GM19324 (cell line): ENCODE data around the gene DELE1.

Experiments
- ATAC-seq: cut with Tn5 transposase; IDR thresholded peaks from one replicate; pipeline ENCODE4 v1.9.1; 2021; ENCODE audit warnings: mild to moderate bottlenecking, moderate library complexity; ENCODE audit not compliant: unreplicated experiment, low FRiP score

The DELE1 gene

DNA sequence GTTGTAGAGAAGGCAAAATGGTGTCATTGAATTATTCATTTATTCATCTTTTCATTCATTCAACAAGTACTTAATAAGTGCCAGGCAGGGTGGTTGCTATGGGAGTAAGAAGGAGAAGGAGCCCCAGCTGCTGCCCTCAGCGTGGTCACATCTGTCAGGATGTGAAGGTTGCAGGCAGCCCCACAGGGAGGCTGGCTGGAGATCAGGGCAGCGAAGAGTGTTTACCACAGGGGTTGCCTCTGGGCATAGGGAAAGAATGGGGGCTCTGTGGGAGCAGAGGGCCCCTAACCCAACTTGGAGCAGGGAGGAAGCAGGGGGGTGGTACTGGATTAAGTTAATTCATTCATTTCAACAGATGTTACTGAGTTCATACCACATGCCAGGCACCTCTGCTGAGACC, 28.3 kb downstream of the DELE1 start:
- no peak for ATAC-seq

DNA sequence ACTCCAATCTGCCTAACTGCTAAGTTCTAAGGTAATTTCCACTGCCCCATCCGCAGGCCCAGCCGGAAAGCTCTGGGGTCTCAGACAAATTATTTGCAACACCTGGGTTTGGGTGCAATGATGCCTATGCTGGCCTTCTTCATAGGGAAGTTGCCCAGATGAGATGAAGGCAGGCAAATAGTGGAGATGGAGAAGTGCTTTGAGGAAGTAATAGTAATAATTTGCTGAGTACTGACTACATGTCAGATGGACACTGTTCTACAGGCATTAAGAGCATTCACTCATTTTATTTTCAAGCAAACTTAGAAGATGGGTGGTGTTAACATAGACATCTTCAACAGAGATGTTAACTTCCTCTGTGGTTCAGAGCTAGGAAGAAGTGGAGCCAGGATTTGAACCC, 30.5 kb downstream of the DELE1 start:
- no peak for ATAC-seq

DNA sequence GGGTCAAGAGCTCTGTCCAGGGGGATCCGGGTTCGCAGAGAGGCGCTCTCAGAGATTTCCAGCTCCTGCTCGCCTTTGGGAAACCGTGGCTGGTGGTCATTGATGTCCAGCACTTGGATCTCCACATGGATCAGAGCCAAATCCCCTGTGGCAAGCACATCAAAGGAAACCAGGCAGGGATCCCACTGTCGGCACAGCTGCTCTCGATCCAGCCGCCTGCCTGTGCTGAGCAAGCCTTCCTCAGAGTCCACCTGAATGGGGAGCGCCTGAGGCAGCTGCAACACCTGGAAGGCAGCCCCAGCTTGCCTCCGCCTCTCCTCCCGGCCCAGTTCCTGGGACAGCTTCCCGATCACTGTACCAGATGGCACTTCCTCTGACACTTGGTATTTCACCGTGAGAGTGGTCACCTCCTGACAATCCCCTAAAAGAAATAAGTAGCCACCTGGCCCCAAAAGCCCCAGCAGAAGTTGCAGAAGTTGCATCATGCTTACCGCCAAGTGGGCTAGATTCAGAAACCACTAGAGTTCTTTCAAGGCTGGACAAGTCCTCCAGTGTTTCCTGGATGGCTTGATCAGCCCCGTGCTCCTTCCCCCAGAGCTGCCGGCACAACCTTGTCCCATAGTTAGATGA, 33.8 kb downstream of the DELE1 start:
- no peak for ATAC-seq

DNA sequence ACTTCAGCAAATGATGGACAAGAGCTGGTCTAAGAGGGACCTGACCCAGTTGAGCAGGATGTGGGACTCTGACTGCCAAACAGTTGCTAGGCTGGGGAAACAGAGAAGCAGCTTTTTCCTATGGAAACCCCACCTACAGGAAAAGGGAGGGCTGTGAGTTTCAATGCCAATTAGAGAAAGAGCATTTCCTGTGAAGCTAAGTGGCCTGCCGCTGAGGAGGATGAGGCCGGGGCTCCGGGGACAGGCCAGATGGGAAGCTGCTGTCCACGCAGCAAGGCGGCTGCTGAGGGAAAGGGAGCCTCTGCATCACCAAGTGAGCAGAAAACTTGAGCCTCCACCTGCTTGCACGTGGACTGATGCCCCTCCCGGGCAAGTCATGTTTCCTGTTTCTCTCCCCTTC, 34.4 kb downstream of the DELE1 start, which contains the start of gene PCDH12:
Gene PCDH12, minus strand, starts transcription at position 90 of the 400 bp plus-strand sequence. CDS start 351 bp downstream, outside the sequence.
- no peak for ATAC-seq

DNA sequence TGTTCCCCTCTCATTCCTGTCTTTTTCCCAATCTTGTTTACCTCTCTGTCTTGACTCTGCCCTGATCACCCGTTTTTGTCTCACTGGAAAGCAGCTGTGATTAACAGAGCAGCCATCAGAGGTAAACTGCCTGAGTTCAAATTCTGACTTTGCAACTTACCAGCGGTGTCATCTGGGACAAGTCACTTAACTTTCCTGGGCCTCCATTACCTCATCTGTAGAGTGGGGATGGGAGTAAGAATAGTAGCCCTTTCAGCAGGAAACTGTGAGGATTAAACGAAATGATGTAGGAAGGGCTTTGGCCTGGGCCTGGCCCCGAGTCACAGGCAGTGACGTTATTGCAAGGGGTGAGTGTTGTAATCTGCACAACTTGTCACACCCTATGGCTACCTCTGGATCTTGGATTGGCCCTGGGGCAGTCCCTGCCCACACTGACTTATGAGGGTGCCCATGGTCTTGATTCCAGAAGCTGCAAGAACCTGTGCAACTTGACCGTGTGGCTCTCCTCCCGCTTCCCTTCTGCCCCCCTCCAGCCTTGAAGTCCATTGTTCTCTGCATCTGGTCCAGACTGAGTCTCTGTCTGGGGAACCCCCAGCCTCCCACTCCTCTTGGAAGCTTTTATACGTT, 35.0 kb downstream of the DELE1 start:
- ATAC-seq: no peak

DNA sequence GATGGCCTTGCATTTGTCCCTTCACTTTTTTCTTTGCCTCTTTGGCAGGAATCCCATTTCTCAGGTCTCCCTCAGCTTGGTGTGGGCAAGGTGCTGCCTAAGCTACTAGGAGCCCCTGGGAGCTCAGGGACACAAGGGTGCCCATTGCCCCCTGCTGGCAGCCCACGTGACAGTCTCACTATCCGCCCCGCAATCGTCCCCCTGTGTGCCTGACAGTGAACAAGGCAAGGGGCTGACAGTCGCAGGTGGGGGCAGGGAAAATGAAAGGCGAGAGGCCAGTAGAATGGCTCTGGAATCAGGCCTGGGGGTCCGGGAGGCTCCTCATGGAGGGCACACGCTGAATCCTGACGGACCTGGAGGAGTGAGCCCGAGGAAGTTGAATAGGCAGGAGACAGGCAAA, 36.3 kb downstream of the DELE1 start:
- no peak for ATAC-seq

DNA sequence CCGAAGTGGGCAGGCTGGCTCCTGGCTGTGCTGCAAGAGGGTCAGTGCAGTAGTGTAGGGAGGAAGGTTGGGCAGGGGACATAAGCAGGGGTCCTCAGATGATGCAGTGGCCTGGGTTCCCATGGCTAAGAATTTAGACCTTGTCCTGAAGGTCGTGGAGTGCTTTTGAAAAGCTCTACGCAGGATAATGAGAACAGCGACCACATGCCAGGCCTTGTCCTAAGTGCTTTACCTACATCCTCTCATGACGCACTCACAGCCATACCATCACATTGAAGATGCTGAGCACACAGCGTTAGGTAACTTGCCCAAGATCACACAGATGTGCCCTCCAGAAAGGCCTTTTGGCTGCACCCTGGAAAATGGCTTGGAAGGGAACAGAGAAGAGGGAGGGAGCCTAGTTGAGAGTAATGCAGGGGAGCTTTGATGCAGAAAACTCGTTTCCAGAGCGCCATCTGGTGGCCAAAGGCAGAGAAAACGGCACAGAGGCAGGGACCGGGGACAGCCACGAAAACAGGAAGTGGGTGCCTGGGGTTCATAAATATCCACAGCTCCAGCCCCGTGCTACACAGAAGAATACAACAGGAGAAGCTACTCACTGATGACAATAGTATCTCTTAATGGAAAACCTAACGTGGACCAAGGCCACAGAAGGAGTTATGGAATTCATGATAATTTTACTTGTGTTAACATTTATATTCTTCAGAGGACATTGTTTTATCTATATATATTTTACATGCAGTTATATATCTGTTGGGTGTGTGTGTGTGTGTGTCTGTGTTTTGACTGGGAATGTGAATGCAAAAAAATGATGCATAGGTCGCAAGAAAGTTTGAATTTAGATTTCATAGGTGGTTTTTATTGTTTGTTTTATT, 37.0 kb downstream of the DELE1 start:
- peak; percentile 92 for ATAC-seq

DNA sequence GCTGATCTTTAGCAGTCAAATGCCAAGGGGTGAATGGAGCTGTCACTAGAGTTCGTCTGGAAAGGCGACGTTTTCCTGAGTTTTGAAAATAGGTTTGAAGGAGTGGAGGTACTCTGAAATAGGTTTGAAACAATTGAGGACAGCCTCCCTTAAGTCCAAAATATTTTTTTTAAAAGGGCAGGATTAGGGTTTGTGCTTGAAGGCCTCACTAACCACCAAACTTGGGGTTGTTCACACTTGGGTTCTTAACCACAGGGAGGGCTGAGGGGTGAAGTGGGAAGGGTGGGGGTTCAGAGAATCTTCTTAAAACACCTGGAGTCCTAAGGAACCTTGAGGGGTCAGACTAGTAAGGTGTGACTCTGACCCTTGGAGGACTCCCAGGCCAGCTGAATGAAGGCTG, 37.8 kb downstream of the DELE1 start:
- no peak for ATAC-seq

DNA sequence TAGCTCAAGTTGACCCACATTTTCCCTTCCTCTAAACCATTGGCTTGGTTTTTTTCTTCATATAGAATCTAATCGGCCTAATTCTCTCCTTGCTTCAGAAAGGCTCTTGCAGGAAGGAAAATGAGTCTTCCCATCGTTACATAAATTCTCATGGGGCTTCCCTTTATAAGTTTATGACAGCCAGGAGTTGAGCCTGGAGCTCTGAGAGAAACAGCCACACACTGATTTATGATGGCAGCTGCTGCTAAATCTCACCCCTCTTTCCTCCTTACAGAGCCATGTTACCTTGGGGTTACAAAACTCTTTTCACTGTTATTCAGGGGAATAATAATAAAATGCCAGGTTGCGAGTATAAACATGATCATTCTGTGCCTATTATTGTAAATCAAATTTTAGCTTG, 40.0 kb downstream of the DELE1 start:
- ATAC-seq: no peak

DNA sequence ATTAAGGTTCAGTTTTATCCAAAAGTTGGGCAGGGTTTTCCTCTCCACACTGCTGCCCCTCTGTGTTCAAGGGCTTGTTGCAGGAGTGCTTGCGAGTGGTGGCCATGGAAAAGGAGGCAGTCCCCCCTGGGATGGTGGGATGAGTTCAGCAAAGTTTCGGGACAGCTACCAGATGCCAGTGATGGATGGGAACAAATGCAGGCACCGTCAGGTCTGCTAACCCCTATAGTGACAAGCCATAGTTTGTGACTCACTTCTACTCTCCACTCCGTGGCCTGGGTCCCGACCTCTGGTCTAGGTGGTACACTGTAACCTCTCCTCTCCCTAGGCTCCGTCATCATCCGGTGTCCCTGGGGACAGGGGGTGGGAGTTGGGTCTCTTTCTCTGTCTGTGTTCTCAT, 41.4 kb downstream of the DELE1 start:
- no peak for ATAC-seq

DNA sequence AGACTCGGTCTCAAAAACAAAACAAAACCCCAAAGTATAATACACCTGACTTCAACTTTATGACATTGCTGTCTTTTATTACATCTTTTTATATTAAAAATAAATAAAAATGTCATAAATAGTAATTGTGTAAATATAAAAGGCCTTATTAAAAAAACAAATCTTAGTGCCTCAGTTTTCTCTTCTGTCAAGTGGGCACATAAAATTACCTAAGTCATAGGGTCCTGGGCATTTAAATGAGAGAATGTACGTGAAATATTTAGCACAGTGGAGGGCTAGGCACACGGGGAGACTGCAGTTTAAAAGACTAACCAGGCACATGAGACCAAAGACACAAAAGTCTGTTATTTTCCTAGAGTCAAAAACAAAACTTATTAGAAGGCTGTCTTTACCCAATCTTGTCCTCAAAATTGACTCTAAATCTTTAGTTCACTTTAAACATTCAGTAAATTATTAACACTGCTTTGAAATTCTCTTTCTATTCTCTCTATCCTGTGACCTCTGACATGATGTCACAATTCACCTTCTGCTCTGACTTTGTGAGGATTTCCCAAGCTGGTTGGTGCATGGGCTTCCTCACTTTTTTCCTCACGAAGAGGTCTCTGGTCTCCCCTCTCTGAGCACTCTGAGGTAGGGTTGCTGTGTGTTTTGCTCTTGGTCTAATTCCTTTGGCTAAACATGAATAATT, 42.7 kb downstream of the DELE1 start:
- ATAC-seq: no peak

DNA sequence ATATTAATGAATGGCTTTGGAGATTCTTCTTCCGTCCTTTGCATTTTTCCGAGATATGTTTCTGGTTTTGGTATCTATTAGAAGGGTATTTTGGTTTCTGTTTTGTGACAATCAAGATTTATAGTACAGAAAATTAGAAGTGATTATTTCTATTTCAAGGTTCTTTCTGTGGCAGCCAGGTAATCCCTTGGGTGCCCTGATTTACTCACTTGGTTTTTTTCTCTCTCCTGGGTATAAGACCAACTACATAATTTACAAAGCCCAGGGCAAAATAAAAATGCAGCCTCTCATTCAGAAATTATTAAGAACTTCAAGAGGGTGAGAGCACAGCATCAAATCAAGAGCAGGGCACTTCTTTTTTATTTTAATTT, 43.3 kb downstream of the DELE1 start:
- ATAC-seq: no peak

DNA sequence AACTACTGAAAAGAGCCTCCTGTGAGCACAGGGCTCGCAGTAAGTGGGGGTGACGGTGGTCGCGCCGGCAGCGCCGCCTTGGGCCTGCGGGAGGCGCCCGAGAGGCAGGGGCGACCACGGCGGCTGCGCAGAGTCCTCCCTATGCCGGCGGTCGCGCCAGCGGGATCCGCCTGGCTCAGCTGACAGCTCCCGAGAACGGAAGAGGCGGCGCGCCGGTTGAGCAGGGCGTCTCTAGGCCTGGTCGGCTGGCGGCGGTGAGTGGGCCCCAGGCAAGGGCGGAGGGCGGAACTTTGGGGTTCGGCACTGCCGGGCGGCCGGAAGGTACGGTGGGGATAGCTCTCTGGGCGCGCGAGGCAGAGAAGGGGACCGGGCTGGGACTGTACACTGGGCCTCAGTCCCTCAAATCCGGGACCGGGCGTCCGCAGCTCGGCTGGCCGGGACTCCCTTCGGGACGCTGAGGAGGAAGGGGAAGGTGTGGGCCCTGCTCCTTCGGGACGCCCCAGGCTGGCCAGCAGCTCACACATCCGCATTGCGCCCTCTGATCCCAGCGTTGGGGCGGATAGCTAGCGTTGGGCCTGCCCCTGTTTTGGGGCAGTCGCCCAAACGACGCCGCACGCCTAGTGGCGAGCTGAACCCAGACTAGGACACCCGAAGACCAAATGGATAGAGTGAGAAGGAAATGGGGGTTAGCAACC, 45.4 kb downstream of the DELE1 start, which contains the start of gene RNF14:
Gene RNF14, plus strand, starts transcription at position 192 of the 695 bp plus-strand sequence. CDS start 4,484 bp downstream, outside the sequence.
- ATAC-seq: peak; percentile 97

DNA sequence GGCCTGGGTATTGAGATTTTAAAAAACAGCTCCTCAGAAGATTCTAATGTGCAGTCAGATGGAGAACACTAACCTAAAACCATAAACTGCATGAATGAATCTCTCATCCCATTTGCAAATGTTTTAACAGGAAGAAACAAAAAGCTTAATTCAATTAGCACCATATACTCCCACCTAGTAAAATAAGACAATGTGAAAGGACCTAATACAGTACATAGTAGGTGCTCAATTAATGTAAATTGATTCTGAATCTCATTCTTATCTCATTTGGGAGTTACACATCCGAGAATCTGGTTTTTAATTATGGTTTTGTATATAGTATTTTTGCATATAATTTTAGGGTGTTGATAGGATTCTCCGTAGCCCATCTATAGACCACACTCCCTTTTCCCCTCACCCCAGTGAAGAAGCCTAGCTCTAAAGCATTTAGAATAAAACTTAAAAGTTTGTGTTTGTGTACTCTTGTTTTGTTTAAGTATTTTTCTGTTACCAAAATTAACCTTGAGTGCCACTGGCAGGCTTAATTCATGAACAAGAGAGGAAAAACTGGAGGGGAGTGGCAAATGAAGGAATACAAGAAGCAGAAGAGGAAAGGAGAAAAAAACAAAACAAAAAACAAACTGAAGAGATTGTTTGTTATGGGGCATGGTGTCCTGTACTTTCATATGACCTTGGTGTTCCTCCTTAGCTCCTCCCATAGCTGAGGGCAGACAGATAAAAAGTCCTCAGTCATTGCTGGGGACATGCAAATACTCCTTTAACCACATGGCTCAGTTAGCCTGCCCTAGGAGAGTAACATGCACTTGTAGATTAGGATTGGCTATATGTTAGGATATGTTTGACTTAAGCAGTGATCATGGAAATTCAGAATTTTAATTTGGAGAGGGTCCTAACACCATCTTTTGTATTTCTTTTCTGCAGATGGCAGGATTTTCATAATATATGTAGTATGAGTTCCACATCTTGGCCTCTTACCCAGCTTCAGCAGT, 46.4 kb downstream of the DELE1 start:
- ATAC-seq: peak; percentile 46

DNA sequence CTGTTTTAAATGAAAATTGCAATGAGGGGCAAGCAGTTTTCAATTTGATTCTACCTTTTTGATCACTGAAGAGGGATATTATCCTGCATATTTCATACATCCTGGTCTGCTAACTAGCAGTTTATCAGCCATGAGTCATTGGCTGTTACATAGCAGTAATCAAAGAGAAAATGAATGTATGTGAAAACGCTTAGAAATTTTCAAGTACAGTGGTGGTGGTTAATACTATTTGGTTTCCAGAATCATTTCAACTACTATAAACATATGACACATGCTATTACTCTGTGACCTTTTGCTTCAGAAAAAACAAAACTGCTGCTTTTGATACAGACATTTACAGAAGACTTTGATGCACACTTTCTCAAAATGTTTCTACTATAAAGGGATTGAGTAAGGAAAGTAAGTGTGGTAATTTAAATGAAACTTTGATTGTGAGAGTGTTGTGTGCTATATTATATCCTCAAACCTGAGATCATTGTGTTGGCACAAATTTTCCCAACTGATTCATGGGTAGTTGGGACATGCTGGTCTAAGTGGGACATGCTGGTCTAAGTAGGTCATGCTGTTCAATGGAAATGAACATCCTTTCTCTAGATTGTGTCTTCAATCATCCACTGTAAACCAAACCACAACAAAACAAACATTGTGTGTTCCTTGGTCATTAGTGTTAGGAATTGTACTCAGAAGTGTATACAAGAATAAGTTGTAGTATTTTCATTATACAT, 50.4 kb downstream of the DELE1 start:
- ATAC-seq: no peak

DNA sequence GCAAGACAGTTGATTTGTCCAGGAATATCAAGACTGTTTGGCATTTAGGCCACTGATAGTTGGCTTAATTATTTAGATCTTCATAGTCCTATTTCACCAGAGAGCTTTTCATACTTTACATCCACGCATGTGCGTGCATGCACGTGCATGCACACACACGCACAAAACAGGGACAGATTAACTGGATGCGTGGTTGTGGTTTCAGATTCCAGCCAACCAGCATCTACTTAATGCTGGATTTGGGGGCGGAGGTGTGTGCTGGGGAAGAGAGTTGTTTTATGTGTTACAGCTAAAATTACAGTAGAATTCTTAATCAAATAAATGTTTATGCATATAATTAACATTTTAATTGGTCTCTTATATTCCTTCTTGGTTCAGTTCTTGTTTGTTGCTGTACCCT, 52.5 kb downstream of the DELE1 start:
- ATAC-seq: no peak

DNA sequence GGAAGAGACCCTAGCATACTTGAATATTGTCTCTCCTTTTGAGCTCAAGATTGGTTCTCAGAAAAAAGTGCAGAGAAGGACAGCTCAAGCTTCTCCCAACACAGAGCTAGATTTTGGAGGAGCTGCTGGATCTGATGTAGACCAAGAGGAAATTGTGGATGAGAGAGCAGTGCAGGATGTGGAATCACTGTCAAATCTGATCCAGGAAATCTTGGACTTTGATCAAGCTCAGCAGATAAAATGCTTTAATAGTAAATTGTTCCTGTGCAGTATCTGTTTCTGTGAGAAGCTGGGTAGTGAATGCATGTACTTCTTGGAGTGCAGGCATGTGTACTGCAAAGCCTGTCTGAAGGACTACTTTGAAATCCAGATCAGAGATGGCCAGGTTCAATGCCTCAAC, 54.7 kb downstream of the DELE1 start:
- ATAC-seq: no peak

DNA sequence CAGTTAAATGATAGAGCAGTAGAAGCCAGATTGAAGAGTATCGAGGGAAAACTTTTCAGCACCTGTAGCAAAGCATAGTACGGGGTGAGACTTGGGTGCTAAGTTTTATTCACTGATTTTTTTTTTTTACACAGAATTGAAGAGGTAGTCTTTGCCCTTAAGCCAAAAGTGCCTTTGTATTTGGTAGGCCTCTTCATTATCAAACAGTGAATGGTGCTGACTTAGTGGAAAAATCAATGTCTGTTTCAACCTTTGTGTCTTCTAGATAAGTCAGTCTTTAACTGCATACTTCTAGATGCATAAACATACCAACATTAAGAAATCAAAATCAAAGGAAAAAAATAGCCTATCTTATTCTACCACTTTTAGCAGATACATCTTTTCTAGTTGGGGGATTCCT, 59.0 kb downstream of the DELE1 start:
- ATAC-seq: no peak
